Brain microvascular endothelial cell (primary cell): ENCODE data around the gene GLT6D1.
A peak's percentile ranks its signal among the peaks of the same experiment; 100 is the strongest.

Experiments used
- DNase-seq: peaks from one replicate; pipeline ENCODE4 v3.0.0-alpha.2; 2020
- H3K27ac ChIP-seq: fragments of 250-450 bp; sonication (Bioruptor Pico); 2 replicates; pipeline ENCODE4 v1.5.1; 2020; ENCODE audit warnings: mild to moderate bottlenecking, moderate library complexity
- H3K27me3 ChIP-seq: fragments of 250-450 bp; sonication (Bioruptor Pico); replicated peaks from 2 replicates; pipeline ENCODE4 v1.5.1; 2020; ENCODE audit warnings: mild to moderate bottlenecking
- H3K36me3 ChIP-seq: fragments of 250-450 bp; sonication (Bioruptor Pico); replicated peaks from 2 replicates; pipeline ENCODE4 v1.5.1; 2020; ENCODE audit warnings: mild to moderate bottlenecking
- H3K4me3 ChIP-seq: 2 replicates; pipeline ENCODE4 v1.5.1; 2011; ENCODE audit warnings: low read depth, mild to moderate bottlenecking, control low read depth, low read length, moderate library complexity
- CTCF ChIP-seq: IDR thresholded peaks from 2 replicates; pipeline ENCODE4 v1.5.1; 2011; ENCODE audit warnings: low read depth, mild to moderate bottlenecking, moderate library complexity, low read length, control low read depth, inconsistent platforms; ENCODE audit errors: missing control alignments
- in situ Hi-C: cut with HindIII; loops from 2 replicates; pipeline ENCODE4 v1.10.0; 2017; ENCODE audit warnings: low sequenced_read_pairs, low pct_ligation_motif_present

GLT6D1 gene

GRCh38 chr9:135617991-135618411 lies 21.3 kb downstream of the GLT6D1 start:
- DNase-seq: no peak
- in situ Hi-C loops: no loop called here
- H3K36me3 ChIP-seq: no peaks in the 10 kb centered on the region
- no peak overlapping the region for H3K27ac ChIP-seq
- no peak overlapping the region for H3K4me3 ChIP-seq
- no peak for TF ChIP-seq CTCF
- no peaks in the 10 kb centered on the region for H3K27me3 ChIP-seq

- Histone ChIP-seq H3K4me3 (no peak overlapping the region), H3K36me3 (no peaks in the 10 kb centered on the region), H3K27ac (no peak overlapping the region), H3K27me3 (no peaks in the 10 kb centered on the region)
- TF ChIP-seq CTCF: no peak
- in situ Hi-C loops: no loop called here
- no peak for DNase-seq
Observed at GRCh38 chr9:135617538-135617900, 21.8 kb downstream of the GLT6D1 start.

GRCh38 chr9:135616619-135617537 lies 22.5 kb downstream of the GLT6D1 start:
- no peaks in the 10 kb centered on the region for H3K27me3 ChIP-seq
- in situ Hi-C loops: no loop called here
- H3K4me3 ChIP-seq: no peak overlapping the region
- TF ChIP-seq CTCF: no peak
- DNase-seq: no peak
- H3K36me3 ChIP-seq: no peaks in the 10 kb centered on the region
- H3K27ac ChIP-seq: no peak overlapping the region

- Histone ChIP-seq H3K4me3 (no peak overlapping the region), H3K27ac (no peak overlapping the region), H3K27me3 (no peaks in the 10 kb centered on the region), H3K36me3 (no peaks in the 10 kb centered on the region)
- DNase-seq: no peak
- in situ Hi-C loops: no loop called here
- TF ChIP-seq CTCF: peak; percentile 20
Observed at GRCh38 chr9:135615666-135616618, 23.4 kb downstream of the GLT6D1 start.

- Histone ChIP-seq H3K27ac (no peak overlapping the region), H3K36me3 (no peaks in the 10 kb centered on the region), H3K27me3 (no peaks in the 10 kb centered on the region), H3K4me3 (no peak overlapping the region)
- no peak for TF ChIP-seq CTCF
- DNase-seq: no peak
- in situ Hi-C loops: no loop called here
Observed at GRCh38 chr9:135614821-135615665, 24.3 kb downstream of the GLT6D1 start.
